ENCODE measurements around the gene DEFB114.
"Not testable (repeated sequence)": the region's sequence is repeated elsewhere in the genome, so short reads cannot be mapped to it uniquely, and the experiment has no call there.

Gene DEFB114

GRCh38 chr6:49955847-49956246 lies 8.1 kb downstream of the DEFB114 start:
- Mint-ChIP-seq H3K4me3 (no peak overlapping the region), H3K27me3 (no peaks in the 10 kb centered on the region), H3K36me3 (no peaks in the 10 kb centered on the region), H3K9me3 (ENCODE audit: low read depth) (peaks cover 8% of the 10 kb centered on the region), H3K27ac (no peak overlapping the region), H3K4me1 (ENCODE audit: low read depth) (no peaks in the 10 kb centered on the region)

- H3K4me3 Mint-ChIP-seq, result no peak overlapping the region
- no peaks in the 10 kb centered on the region for H3K27me3 Mint-ChIP-seq
- no peaks in the 10 kb centered on the region for H3K36me3 Mint-ChIP-seq
- H3K4me1 Mint-ChIP-seq (ENCODE audit: low read depth), result no peaks in the 10 kb centered on the region
- no peak overlapping the region for H3K27ac Mint-ChIP-seq
- H3K9me3 Mint-ChIP-seq (ENCODE audit: low read depth), result peaks cover 4% of the 10 kb centered on the region
These were observed 12.0 kb downstream of the DEFB114 start for GRCh38 chr6:49951926-49952325.

GRCh38 chr6:49950415-49950751 lies 13.6 kb downstream of the DEFB114 start:
- Mint-ChIP-seq H3K9me3 (ENCODE audit: low read depth) (peaks cover 6% of the 10 kb centered on the region), H3K27me3 (no peaks in the 10 kb centered on the region), H3K36me3 (no peaks in the 10 kb centered on the region), H3K4me3 (no peak overlapping the region), H3K4me1 (ENCODE audit: low read depth) (no peaks in the 10 kb centered on the region), H3K27ac (no peak overlapping the region)

DNA sequence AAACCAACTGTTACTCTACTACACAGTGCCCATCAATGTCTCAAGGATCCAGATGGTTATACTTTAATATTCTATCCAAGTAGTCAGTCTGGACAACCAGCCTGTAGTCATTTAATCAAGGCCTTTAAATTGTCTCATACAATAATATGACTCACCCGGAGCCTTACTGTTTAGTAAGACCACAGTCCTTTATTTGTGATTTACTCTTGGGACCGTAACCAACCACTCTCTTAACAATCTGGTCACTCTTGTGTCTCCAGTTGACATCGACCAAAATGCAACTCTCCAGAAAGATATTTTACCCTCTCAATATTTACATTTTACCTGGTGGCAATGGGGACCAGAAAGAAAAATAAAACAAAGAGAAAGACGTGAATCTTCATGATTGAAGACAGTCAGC lies 14.9 kb downstream of the DEFB114 start:
- peaks cover 12% of the 10 kb centered on the region for H3K9me3 Mint-ChIP-seq (ENCODE audit: low read depth)
- H3K4me1 Mint-ChIP-seq (ENCODE audit: low read depth), result no peaks in the 10 kb centered on the region
- H3K4me3 Mint-ChIP-seq, result no peak overlapping the region
- no peaks in the 10 kb centered on the region for H3K36me3 Mint-ChIP-seq
- no peak overlapping the region for H3K27ac Mint-ChIP-seq
- no peaks in the 10 kb centered on the region for H3K27me3 Mint-ChIP-seq

DNA sequence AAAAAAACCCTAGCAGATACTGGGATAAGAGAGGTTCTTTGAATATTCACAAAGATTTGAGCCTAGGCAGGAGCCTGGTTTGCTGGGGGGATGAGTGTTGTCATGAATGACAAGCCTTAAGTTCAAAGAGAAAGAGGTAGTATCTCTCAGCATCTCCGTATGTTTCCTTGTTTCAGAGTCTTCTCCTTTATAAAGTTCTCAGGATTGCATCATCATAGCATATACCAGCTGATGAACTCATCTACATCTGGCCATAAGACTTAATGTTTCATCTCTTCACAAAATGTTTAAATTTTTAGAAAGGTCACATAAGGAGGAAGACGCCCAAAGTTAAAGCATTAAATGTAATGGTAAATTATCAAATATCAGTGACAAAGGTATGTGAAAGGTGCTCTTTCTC lies 17.1 kb downstream of the DEFB114 start:
- H3K4me3 Mint-ChIP-seq, result no peak overlapping the region
- H3K27ac Mint-ChIP-seq, result no peak overlapping the region
- H3K4me1 Mint-ChIP-seq (ENCODE audit: low read depth), result no peaks in the 10 kb centered on the region
- H3K36me3 Mint-ChIP-seq, result no peaks in the 10 kb centered on the region
- peaks cover 13% of the 10 kb centered on the region for H3K9me3 Mint-ChIP-seq (ENCODE audit: low read depth)
- H3K27me3 Mint-ChIP-seq, result no peaks in the 10 kb centered on the region

- H3K27ac Mint-ChIP-seq; H3K4me1 Mint-ChIP-seq (ENCODE audit: low read depth); H3K4me3 Mint-ChIP-seq; H3K36me3 Mint-ChIP-seq; H3K27me3 Mint-ChIP-seq: not testable (repeated sequence)
- peaks cover 13% of the 10 kb centered on the region for H3K9me3 Mint-ChIP-seq (ENCODE audit: low read depth)
These were observed 19.9 kb downstream of the DEFB114 start for GRCh38 chr6:49944068-49944467.

GRCh38 chr6:49939993-49940498 lies 23.9 kb downstream of the DEFB114 start:
- no peak overlapping the region for H3K27ac Mint-ChIP-seq
- H3K36me3 Mint-ChIP-seq, result no peaks in the 10 kb centered on the region
- no peaks in the 10 kb centered on the region for H3K4me1 Mint-ChIP-seq (ENCODE audit: low read depth)
- H3K4me3 Mint-ChIP-seq, result no peak overlapping the region
- no peaks in the 10 kb centered on the region for H3K27me3 Mint-ChIP-seq
- peaks cover 7% of the 10 kb centered on the region for H3K9me3 Mint-ChIP-seq (ENCODE audit: low read depth)

- no peaks in the 10 kb centered on the region for H3K9me3 Mint-ChIP-seq (ENCODE audit: low read depth)
- H3K36me3 Mint-ChIP-seq, result no peaks in the 10 kb centered on the region
- H3K4me3 Mint-ChIP-seq, result no peak overlapping the region
- H3K27me3 Mint-ChIP-seq, result no peaks in the 10 kb centered on the region
- no peak overlapping the region for H3K27ac Mint-ChIP-seq
- no peaks in the 10 kb centered on the region for H3K4me1 Mint-ChIP-seq (ENCODE audit: low read depth)
These were observed 26.2 kb downstream of the DEFB114 start for GRCh38 chr6:49937811-49938210.

DNA sequence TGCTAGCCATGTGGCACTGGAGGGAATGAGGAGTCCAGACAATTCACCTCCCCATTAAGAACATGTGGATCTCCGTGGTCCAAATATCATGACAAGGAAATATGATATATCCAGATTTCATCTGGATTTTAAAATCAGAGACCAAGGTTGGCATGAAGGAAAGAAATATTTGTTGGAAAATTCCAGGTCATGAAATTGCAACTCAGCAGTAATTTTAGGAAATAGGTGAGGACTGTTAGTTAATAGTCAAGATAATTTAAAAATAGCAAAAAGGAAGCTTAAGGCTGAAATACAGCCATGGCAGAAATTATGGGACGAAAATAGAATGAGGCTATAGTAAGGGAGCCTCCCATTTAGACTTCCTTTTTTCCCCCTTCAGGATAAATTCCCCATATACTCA lies 26.9 kb downstream of the DEFB114 start:
- Mint-ChIP-seq H3K27me3 (no peaks in the 10 kb centered on the region), H3K4me3 (no peak overlapping the region), H3K9me3 (ENCODE audit: low read depth) (no peaks in the 10 kb centered on the region), H3K36me3 (no peaks in the 10 kb centered on the region), H3K27ac (no peak overlapping the region), H3K4me1 (ENCODE audit: low read depth) (no peaks in the 10 kb centered on the region)

- no peak overlapping the region for H3K4me3 Mint-ChIP-seq
- no peak overlapping the region for H3K27ac Mint-ChIP-seq
- H3K4me1 Mint-ChIP-seq (ENCODE audit: low read depth), result no peaks in the 10 kb centered on the region
- no peaks in the 10 kb centered on the region for H3K9me3 Mint-ChIP-seq (ENCODE audit: low read depth)
- H3K27me3 Mint-ChIP-seq, result no peaks in the 10 kb centered on the region
- no peaks in the 10 kb centered on the region for H3K36me3 Mint-ChIP-seq
These were observed 28.6 kb downstream of the DEFB114 start for GRCh38 chr6:49935387-49935786.

- Mint-ChIP-seq H3K27me3 (no peaks in the 10 kb centered on the region), H3K4me1 (ENCODE audit: low read depth) (no peaks in the 10 kb centered on the region), H3K27ac (no peak overlapping the region), H3K36me3 (no peaks in the 10 kb centered on the region), H3K9me3 (ENCODE audit: low read depth) (no peaks in the 10 kb centered on the region), H3K4me3 (no peak overlapping the region)
These were observed 29.2 kb downstream of the DEFB114 start for GRCh38 chr6:49934770-49935169.

- no peaks in the 10 kb centered on the region for H3K9me3 Mint-ChIP-seq (ENCODE audit: low read depth)
- H3K36me3 Mint-ChIP-seq, result no peaks in the 10 kb centered on the region
- H3K4me1 Mint-ChIP-seq (ENCODE audit: low read depth), result no peaks in the 10 kb centered on the region
- H3K27me3 Mint-ChIP-seq, result no peaks in the 10 kb centered on the region
- no peak overlapping the region for H3K4me3 Mint-ChIP-seq
- H3K27ac Mint-ChIP-seq, result no peak overlapping the region
These were observed 30.4 kb downstream of the DEFB114 start for GRCh38 chr6:49933526-49933925.

DNA sequence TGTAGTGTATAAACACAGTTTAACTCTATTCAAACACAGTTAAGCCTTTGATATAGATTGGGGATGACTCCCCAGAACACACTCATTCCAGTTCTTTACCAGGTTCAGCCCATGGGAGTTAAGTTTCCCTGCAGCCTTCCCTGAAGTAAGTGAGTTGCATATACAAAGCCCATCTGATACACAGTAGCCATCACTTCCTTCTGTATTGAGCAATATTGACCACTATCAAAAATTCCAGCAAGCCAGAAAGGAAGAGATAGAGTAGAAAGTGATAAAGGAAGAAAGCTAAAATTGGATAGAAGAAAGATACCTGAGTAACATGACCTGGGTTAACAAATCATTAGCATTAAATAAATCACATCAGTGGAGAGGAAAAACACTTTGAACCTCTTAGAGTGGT lies 34.6 kb downstream of the DEFB114 start:
- Mint-ChIP-seq H3K27me3 (no peaks in the 10 kb centered on the region), H3K4me1 (ENCODE audit: low read depth) (no peaks in the 10 kb centered on the region), H3K4me3 (no peak overlapping the region), H3K27ac (no peak overlapping the region), H3K36me3 (no peaks in the 10 kb centered on the region), H3K9me3 (ENCODE audit: low read depth) (peaks cover 4% of the 10 kb centered on the region)

GRCh38 chr6:49923826-49924225 lies 40.1 kb downstream of the DEFB114 start:
- no peaks in the 10 kb centered on the region for H3K36me3 Mint-ChIP-seq
- no peak overlapping the region for H3K4me3 Mint-ChIP-seq
- peaks cover 4% of the 10 kb centered on the region for H3K9me3 Mint-ChIP-seq (ENCODE audit: low read depth)
- no peak overlapping the region for H3K27ac Mint-ChIP-seq
- H3K27me3 Mint-ChIP-seq, result no peaks in the 10 kb centered on the region
- no peaks in the 10 kb centered on the region for H3K4me1 Mint-ChIP-seq (ENCODE audit: low read depth)

GRCh38 chr6:49919935-49920644 lies 43.9 kb downstream of the DEFB114 start:
- no peak overlapping the region for H3K27ac Mint-ChIP-seq
- H3K4me3 Mint-ChIP-seq, result no peak overlapping the region
- H3K27me3 Mint-ChIP-seq, result no peaks in the 10 kb centered on the region
- no peaks in the 10 kb centered on the region for H3K9me3 Mint-ChIP-seq (ENCODE audit: low read depth)
- H3K4me1 Mint-ChIP-seq (ENCODE audit: low read depth), result no peaks in the 10 kb centered on the region
- H3K36me3 Mint-ChIP-seq, result no peaks in the 10 kb centered on the region

DNA sequence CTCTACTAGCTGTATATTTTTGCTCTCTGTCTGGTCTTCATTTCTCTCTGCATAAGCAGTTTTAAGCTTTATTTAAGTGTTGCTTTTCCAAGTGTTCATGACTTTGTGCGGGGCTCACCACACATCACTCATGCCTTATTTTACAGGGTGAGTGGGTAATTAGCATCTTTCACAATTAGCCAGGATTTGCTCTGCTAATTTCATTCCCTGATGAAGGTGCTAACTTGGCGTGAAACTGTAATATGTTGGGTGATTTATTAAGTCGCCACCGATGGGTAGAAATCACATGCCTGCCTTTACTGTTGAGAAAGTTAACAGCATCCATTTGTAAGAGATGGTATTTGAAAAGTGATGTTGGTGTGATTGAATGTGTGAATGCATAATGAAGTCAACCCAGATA lies 44.7 kb downstream of the DEFB114 start:
- no peaks in the 10 kb centered on the region for H3K4me1 Mint-ChIP-seq (ENCODE audit: low read depth)
- H3K27ac Mint-ChIP-seq, result no peak overlapping the region
- H3K36me3 Mint-ChIP-seq, result no peaks in the 10 kb centered on the region
- H3K9me3 Mint-ChIP-seq (ENCODE audit: low read depth), result no peaks in the 10 kb centered on the region
- no peaks in the 10 kb centered on the region for H3K27me3 Mint-ChIP-seq
- no peak overlapping the region for H3K4me3 Mint-ChIP-seq
